Measurements from ENCODE around the gene SF3B3.

DNA sequence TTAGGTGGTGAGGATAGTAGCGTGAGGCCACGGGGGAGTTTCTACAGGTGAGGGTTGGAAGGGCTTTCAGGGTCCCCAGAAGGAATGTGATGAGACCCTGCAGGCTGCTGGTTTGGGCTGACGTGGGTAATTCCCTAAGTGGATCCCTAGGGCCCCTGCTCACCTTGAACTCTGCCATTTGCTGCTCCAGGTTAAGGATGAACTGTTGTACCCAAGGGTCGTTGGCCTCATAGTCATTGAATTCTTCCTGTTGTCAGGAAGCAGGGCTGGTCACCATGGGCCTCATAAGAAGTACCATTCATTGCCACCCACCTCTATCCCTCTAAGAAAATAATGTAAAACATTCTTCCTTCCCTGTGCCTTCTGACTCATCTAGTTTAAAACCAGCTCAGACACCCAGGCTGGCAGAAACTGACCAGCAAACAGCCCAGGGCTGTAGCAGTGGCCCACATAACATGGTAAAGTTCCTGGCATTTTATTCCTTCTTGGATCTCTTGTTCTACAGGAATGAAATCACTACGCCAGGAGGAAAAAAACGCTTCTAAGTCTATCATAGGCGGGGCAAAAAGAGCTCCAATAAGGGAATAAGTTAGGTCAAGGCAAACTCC, 41.6 kb upstream of the SF3B3 start:
- TF ChIP-seq, protein P1, sequence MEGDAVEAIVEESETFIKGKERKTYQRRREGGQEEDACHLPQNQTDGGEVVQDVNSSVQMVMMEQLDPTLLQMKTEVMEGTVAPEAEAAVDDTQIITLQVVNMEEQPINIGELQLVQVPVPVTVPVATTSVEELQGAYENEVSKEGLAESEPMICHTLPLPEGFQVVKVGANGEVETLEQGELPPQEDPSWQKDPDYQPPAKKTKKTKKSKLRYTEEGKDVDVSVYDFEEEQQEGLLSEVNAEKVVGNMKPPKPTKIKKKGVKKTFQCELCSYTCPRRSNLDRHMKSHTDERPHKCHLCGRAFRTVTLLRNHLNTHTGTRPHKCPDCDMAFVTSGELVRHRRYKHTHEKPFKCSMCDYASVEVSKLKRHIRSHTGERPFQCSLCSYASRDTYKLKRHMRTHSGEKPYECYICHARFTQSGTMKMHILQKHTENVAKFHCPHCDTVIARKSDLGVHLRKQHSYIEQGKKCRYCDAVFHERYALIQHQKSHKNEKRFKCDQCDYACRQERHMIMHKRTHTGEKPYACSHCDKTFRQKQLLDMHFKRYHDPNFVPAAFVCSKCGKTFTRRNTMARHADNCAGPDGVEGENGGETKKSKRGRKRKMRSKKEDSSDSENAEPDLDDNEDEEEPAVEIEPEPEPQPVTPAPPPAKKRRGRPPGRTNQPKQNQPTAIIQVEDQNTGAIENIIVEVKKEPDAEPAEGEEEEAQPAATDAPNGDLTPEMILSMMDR (IDR thresholded peaks at IDR 0.05; ENCODE audit: low read depth, low read length): no peak
- TF ChIP-seq EZH2phosphoT487 (IDR thresholded peaks at IDR 0.05; ENCODE audit: low read depth): no peak
